Left ventricle myocardium inferior (tissue), 1 donor: Measurements from ENCODE around the gene BAMBI. TPM values are rescaled to one million over a fixed set of nuclear protein-coding genes. Genes with fewer than 3 reads are reported as not detected.
A peak's percentile ranks its signal among the peaks of the same experiment; 100 is the strongest.

Experiments
- DNase-seq: peaks from one replicate; pipeline ENCODE4 v3.0.0-alpha.2; 2020
- H3K27ac ChIP-seq: fragments of 200-600 bp; replicated peaks from 2 replicates; pipeline ENCODE4 v1.8.0; 2021
- H3K27me3 ChIP-seq: fragments of 200-600 bp; 2 replicates; pipeline ENCODE4 v1.8.0; 2021; ENCODE audit warnings: low read depth
- H3K36me3 ChIP-seq: fragments of 200-600 bp; 2 replicates; pipeline ENCODE4 v1.8.0; 2021
- H3K4me1 ChIP-seq: fragments of 200-600 bp; 2 replicates; pipeline ENCODE4 v1.8.0; 2021
- H3K4me3 ChIP-seq: fragments of 200-600 bp; 2 replicates; pipeline ENCODE4 v1.8.0; 2021; ENCODE audit warnings: mild to moderate bottlenecking, moderate library complexity
- H3K9me3 ChIP-seq: fragments of 200-600 bp; replicated peaks from 2 replicates; pipeline ENCODE4 v1.8.0; 2021
- CTCF ChIP-seq: fragments of 200-600 bp; IDR thresholded peaks from 2 replicates; pipeline ENCODE4 v1.8.0; 2021; ENCODE audit warnings: antibody characterized with exemption, mild to moderate bottlenecking, borderline replicate concordance
- intact Hi-C: fragments of 100-400 bp; cut with micrococcal nuclease; formaldehyde crosslinking; loops from one replicate; pipeline ENCODE4 v1.11.0; 2022
- long read RNA-seq: library from polyadenylated mRNA; unstranded; transcript quantifications from one replicate; pipeline ENCODE4 v2.0.0, GENCODE V29; 2021
- total RNA-seq: library from RNA; stranded (reverse); fragmentation: NEBNext Ultra II Directional; extraction: Animal tissue kit (Norgen Biotek cat#: 25700); gene quantifications from one replicate; pipeline ENCODE4 v1.2.1, GENCODE V29; 2021
- donor health status: DM: no; HTN: yes; CAD: no; lungs with severe emphysema.

Gene BAMBI
- 15.4 TPM for total RNA-seq
- long read RNA-seq, transcript BAMBI-201 (3 exons, 1,877 nt), result major isoform, 53 of 55 reads
- long read RNA-seq, partial matches to known transcripts, result 2 of 55 reads
- long read RNA-seq, other reads (novel, unspliced or antisense), result 0 of 55 reads

GRCh38 chr10:28676968-28677887 is at the start of gene BAMBI:
Gene BAMBI, plus strand, starts transcription at chr10:28677521. Its CDS starts 377 bp downstream, at chr10:28677898.
- Histone ChIP-seq H3K36me3 (no peaks in the 10 kb centered on the region), H3K4me1 (peaks cover 49% of the 10 kb centered on the region), H3K27me3 (peaks cover 33% of the 10 kb centered on the region), H3K4me3 (peak within 1 kb of the TSS; percentile 85), H3K9me3 (no peaks in the 10 kb centered on the region), H3K27ac (peak within 1 kb of the TSS; percentile 89)
- intact Hi-C loops, result no loop called here
- TF ChIP-seq CTCF, result peak; percentile 79
- peak; percentile 93 for DNase-seq

GRCh38 chr10:28628184-28628893 is 49.0 kb upstream of the BAMBI start:
- intact Hi-C loops, result loop anchor here (5.0 kb wide), 1 partner anchor 674 kb away; no protein-coding TSS in a partner anchor
- peak; percentile 75 for DNase-seq
- H3K9me3 ChIP-seq, result no peaks in the 10 kb centered on the region
- no peak overlapping the region for H3K27ac ChIP-seq
- peaks cover 7% of the 10 kb centered on the region for H3K4me1 ChIP-seq
- no peak overlapping the region for H3K4me3 ChIP-seq
- H3K36me3 ChIP-seq, result no peaks in the 10 kb centered on the region
- TF ChIP-seq CTCF, result peak; percentile 89
- peaks cover 12% of the 10 kb centered on the region for H3K27me3 ChIP-seq

GRCh38 chr10:28631896-28632583 is 45.3 kb upstream of the BAMBI start:
- no peak overlapping the region for H3K4me3 ChIP-seq

GRCh38 chr10:28632584-28632945 is 44.8 kb upstream of the BAMBI start:
- intact Hi-C loops, result no loop called here
- TF ChIP-seq CTCF, result no peak
- H3K27me3 ChIP-seq, result peaks cover 12% of the 10 kb centered on the region
- peaks cover 7% of the 10 kb centered on the region for H3K4me1 ChIP-seq
- no peak for DNase-seq
- no peak overlapping the region for H3K27ac ChIP-seq
- no peak overlapping the region for H3K4me3 ChIP-seq
- H3K36me3 ChIP-seq, result no peaks in the 10 kb centered on the region
- H3K9me3 ChIP-seq, result no peaks in the 10 kb centered on the region

More at GRCh38 chr10:28631896-28632583, 45.3 kb upstream of the BAMBI start:
- peaks cover 12% of the 10 kb centered on the region for H3K27me3 ChIP-seq
- no peak for DNase-seq
- H3K4me1 ChIP-seq, result peaks cover 7% of the 10 kb centered on the region
- no peak for TF ChIP-seq CTCF
- H3K36me3 ChIP-seq, result no peaks in the 10 kb centered on the region
- intact Hi-C loops, result no loop called here
- H3K27ac ChIP-seq, result no peak overlapping the region
- H3K9me3 ChIP-seq, result no peaks in the 10 kb centered on the region

- DNase-seq, result no peak
- Histone ChIP-seq H3K9me3 (peaks cover 10% of the 10 kb centered on the region), H3K27me3 (peaks cover 12% of the 10 kb centered on the region), H3K36me3 (no peaks in the 10 kb centered on the region), H3K4me3 (no peak overlapping the region), H3K27ac (no peak overlapping the region), H3K4me1 (no peaks in the 10 kb centered on the region)
- TF ChIP-seq CTCF, result no peak
- intact Hi-C loops, result no loop called here
Observed at GRCh38 chr10:28633750-28634149, 43.6 kb upstream of the BAMBI start.
